HT1080 (cell line): ENCODE measurements around the gene PLEKHA6. TPM values are rescaled to one million over a fixed set of nuclear protein-coding genes. Genes with fewer than 3 reads are reported as not detected.
A peak's percentile ranks its signal among the peaks of the same experiment; 100 is the strongest.

Experiments used
- DNase-seq: peaks from one replicate; pipeline ENCODE4 v3.0.0-alpha.2; 2015; ENCODE audit warnings: low read depth
- total RNA-seq: library from RNA; depleted of rRNA; stranded (reverse); fragments of >200 nt; shearing (Covaris generic); gene quantifications from 2 replicates; pipeline ENCODE4 v1.2.3, GENCODE V29; 2014

Gene PLEKHA6
- total RNA-seq, 1 experiment from 2014 or later, result 0.19 TPM

GRCh38 chr1:204356997-204357396, 2.7 kb downstream of the PLEKHA6 start:
- no peak for DNase-seq

GRCh38 chr1:204355913-204356312, 3.8 kb downstream of the PLEKHA6 start:
- DNase-seq, result no peak

- no peak for DNase-seq
These were observed 5.2 kb downstream of the PLEKHA6 start for GRCh38 chr1:204354579-204354978.

- no peak for DNase-seq
These were observed 6.4 kb downstream of the PLEKHA6 start for GRCh38 chr1:204353213-204353910.

- peak; percentile 10 for DNase-seq
These were observed 8.7 kb downstream of the PLEKHA6 start for GRCh38 chr1:204350857-204351573.

- DNase-seq, result no peak
These were observed 9.4 kb downstream of the PLEKHA6 start for GRCh38 chr1:204350312-204350711.

- DNase-seq, result no peak
These were observed 10.1 kb downstream of the PLEKHA6 start for GRCh38 chr1:204349602-204350001.

- no peak for DNase-seq
These were observed 11.0 kb downstream of the PLEKHA6 start for GRCh38 chr1:204348722-204349121.

- DNase-seq, result no peak
These were observed 11.5 kb downstream of the PLEKHA6 start for GRCh38 chr1:204348242-204348641.

- no peak for DNase-seq
These were observed 13.6 kb downstream of the PLEKHA6 start for GRCh38 chr1:204345941-204346645.

GRCh38 chr1:204345438-204345841, 14.3 kb downstream of the PLEKHA6 start:
- no peak for DNase-seq

GRCh38 chr1:204344665-204345355, 14.9 kb downstream of the PLEKHA6 start:
- no peak for DNase-seq

- no peak for DNase-seq
These were observed 15.9 kb downstream of the PLEKHA6 start for GRCh38 chr1:204343802-204344201.

- DNase-seq, result no peak
These were observed 16.5 kb downstream of the PLEKHA6 start for GRCh38 chr1:204343247-204343646.

GRCh38 chr1:204342310-204342709, 17.4 kb downstream of the PLEKHA6 start:
- DNase-seq, result no peak

GRCh38 chr1:204341380-204341779, 18.3 kb downstream of the PLEKHA6 start:
- no peak for DNase-seq

- DNase-seq, result no peak
These were observed 19.4 kb downstream of the PLEKHA6 start for GRCh38 chr1:204340081-204340889.

GRCh38 chr1:204339541-204339940, 20.2 kb downstream of the PLEKHA6 start:
- no peak for DNase-seq

GRCh38 chr1:204338997-204339396, 20.7 kb downstream of the PLEKHA6 start:
- DNase-seq, result no peak

GRCh38 chr1:204338360-204338759, 21.4 kb downstream of the PLEKHA6 start:
- DNase-seq, result no peak

- DNase-seq, result peak; percentile 26
These were observed 22.1 kb downstream of the PLEKHA6 start for GRCh38 chr1:204337583-204337982.
